GM12873 (cell line): Measurements from ENCODE around the gene GATA2.
A peak's percentile ranks its signal among the peaks of the same experiment; 100 is the strongest.

ENCODE experiments used
- CTCF ChIP-seq: IDR thresholded peaks from 2 replicates; pipeline ENCODE4 v1.5.1; 2012; ENCODE audit warnings: low read depth, mild to moderate bottlenecking, moderate library complexity, low read length, control low read depth; ENCODE audit not compliant: insufficient read depth; ENCODE audit errors: missing control alignments

Gene GATA2

GRCh38 chr3:128463354-128463753, 29.6 kb downstream of the GATA2 start:
- no peak for TF ChIP-seq CTCF

- no peak for TF ChIP-seq CTCF
Measured at GRCh38 chr3:128462931-128463330, 30.1 kb downstream of the GATA2 start.

GRCh38 chr3:128462341-128462910, 30.6 kb downstream of the GATA2 start:
- TF ChIP-seq CTCF, result no peak

GRCh38 chr3:128461731-128462130, 31.3 kb downstream of the GATA2 start:
- peak; percentile 7 for TF ChIP-seq CTCF

- no peak for TF ChIP-seq CTCF
Measured at GRCh38 chr3:128459461-128459820, 33.6 kb downstream of the GATA2 start.

GRCh38 chr3:128458746-128459460, 34.1 kb downstream of the GATA2 start:
- TF ChIP-seq CTCF, result no peak

- no peak for TF ChIP-seq CTCF
Measured at GRCh38 chr3:128457937-128458336, 35.1 kb downstream of the GATA2 start.
